Suppressor macrophage treated with lipopolysaccharide for 4 hours (primary cell): ENCODE results near the gene BCAS3.
A peak's percentile ranks its signal among the peaks of the same experiment; 100 is the strongest.

Source experiments
- DNase-seq: peaks from one replicate; pipeline ENCODE4 v3.0.0-alpha.2; 2020

Gene BCAS3

GRCh38 chr17:61378658-61379456 lies 701.2 kb downstream of the BCAS3 start:
- no peak for DNase-seq

GRCh38 chr17:61379457-61380216 lies 702.0 kb downstream of the BCAS3 start:
- no peak for DNase-seq

GRCh38 chr17:61380217-61380835 lies 702.7 kb downstream of the BCAS3 start:
- DNase-seq: no peak

- no peak for DNase-seq
Observed at GRCh38 chr17:61380836-61381525, 703.3 kb downstream of the BCAS3 start.

GRCh38 chr17:61381537-61381936 lies 703.9 kb downstream of the BCAS3 start:
- DNase-seq: no peak

GRCh38 chr17:61382796-61383688 lies 705.4 kb downstream of the BCAS3 start:
- DNase-seq: no peak

GRCh38 chr17:61383689-61384201 lies 706.1 kb downstream of the BCAS3 start:
- DNase-seq: no peak

GRCh38 chr17:61384354-61384691 lies 706.7 kb downstream of the BCAS3 start:
- DNase-seq: no peak

GRCh38 chr17:61384692-61385576 lies 707.3 kb downstream of the BCAS3 start:
- DNase-seq: no peak

- DNase-seq: no peak
Observed at GRCh38 chr17:61385577-61386236, 708.1 kb downstream of the BCAS3 start.

- DNase-seq: no peak
Observed at GRCh38 chr17:61386251-61386650, 708.6 kb downstream of the BCAS3 start.

GRCh38 chr17:61387011-61387410 lies 709.4 kb downstream of the BCAS3 start:
- DNase-seq: no peak

GRCh38 chr17:61387511-61388305 lies 710.1 kb downstream of the BCAS3 start:
- DNase-seq: no peak

- no peak for DNase-seq
Observed at GRCh38 chr17:61388561-61389356, 711.1 kb downstream of the BCAS3 start.

- peak; percentile 61 for DNase-seq
Observed at GRCh38 chr17:61389670-61390478, 712.2 kb downstream of the BCAS3 start.

GRCh38 chr17:61390479-61390791 lies 712.8 kb downstream of the BCAS3 start:
- DNase-seq: no peak

- no peak for DNase-seq
Observed at GRCh38 chr17:61391595-61392291, 714.1 kb downstream of the BCAS3 start.
